GM12878 (cell line): ENCODE measurements around the gene EML5.

Experiments used
- CHD2 ChIP-seq: IDR thresholded peaks from 2 replicates; pipeline ENCODE4 v1.6.1; 2011; ENCODE audit warnings: low read depth, low read length, improper control_type of control experiment, borderline replicate concordance
- CTCF ChIP-seq, 3 experiments: IDR thresholded peaks in 2 of 3; conservative IDR thresholded peaks in 1 of 3; 2 replicates each; pipeline ENCODE4 v1.5.1; 2011; ENCODE audit warnings: low read depth in 3 of 3, low read length in 3 of 3, mild to moderate bottlenecking in 3 of 3, control low read depth in 2 of 3, moderate library complexity in 2 of 3, inconsistent platforms in 1 of 3, mixed read lengths in 1 of 3; ENCODE audit not compliant: control insufficient read depth in 2 of 3, insufficient read depth in 1 of 3; ENCODE audit errors: extremely low read depth in 1 of 3
- EP300 ChIP-seq, 2 experiments: fragments of 150-350 bp in 1 of 2; IDR thresholded peaks; 2 replicates each; pipeline ENCODE4 v1.6.1; 2011 to 2012; ENCODE audit warnings: low read depth in 2 of 2, low read length in 2 of 2, borderline replicate concordance in 1 of 2, improper control_type of control experiment in 1 of 2, inconsistent platforms in 1 of 2; ENCODE audit not compliant: control insufficient read depth in 1 of 2
- ESRRA ChIP-seq: IDR thresholded peaks from 2 replicates; pipeline ENCODE4 v1.6.1; 2012; ENCODE audit warnings: mild to moderate bottlenecking, low read length, improper control_type of control experiment
- GABPA ChIP-seq: IDR thresholded peaks from 2 replicates; pipeline ENCODE4 v1.6.1; 2014; ENCODE audit warnings: antibody characterized with exemption, low read depth, mild to moderate bottlenecking, inconsistent platforms
- IKZF2 ChIP-seq, 2 experiments: fragments of 450-650 bp; IDR thresholded peaks; 2 replicates each; pipeline ENCODE4 v1.6.1; 2017; ENCODE audit warnings: mild to moderate bottlenecking in 2 of 2, moderate library complexity in 2 of 2
- POLR2A ChIP-seq: IDR thresholded peaks from 2 replicates; pipeline ENCODE4 v1.6.1; 2011; ENCODE audit warnings: low read depth, mild to moderate bottlenecking, low read length

- TF ChIP-seq EP300 (IDR thresholded peaks at IDR 0.05; ENCODE audit: borderline replicate concordance in 1 of 2, control insufficient read depth in 1 of 2, low read depth in 2 of 2, low read length in 2 of 2) (no peak), CTCF (IDR thresholded peaks at IDR 0.05 in 2 of 3, conservative IDR thresholded peaks at IDR 0.05 in 1 of 3; ENCODE audit: control insufficient read depth in 2 of 3, extremely low read depth in 1 of 3, insufficient read depth in 1 of 3, low read depth in 3 of 3, low read length in 3 of 3) (no peak), CHD2 (no peak), ESRRA (no peak), POLR2A (no peak), IKZF2 (IDR thresholded peaks at IDR 0.05) (no peak), GABPA (no peak)
Measured at GRCh38 chr14:88631091-88631490, 161.7 kb downstream of the EML5 start.
